ENCODE measurements around the gene PAK1IP1.

PAK1IP1 gene

DNA sequence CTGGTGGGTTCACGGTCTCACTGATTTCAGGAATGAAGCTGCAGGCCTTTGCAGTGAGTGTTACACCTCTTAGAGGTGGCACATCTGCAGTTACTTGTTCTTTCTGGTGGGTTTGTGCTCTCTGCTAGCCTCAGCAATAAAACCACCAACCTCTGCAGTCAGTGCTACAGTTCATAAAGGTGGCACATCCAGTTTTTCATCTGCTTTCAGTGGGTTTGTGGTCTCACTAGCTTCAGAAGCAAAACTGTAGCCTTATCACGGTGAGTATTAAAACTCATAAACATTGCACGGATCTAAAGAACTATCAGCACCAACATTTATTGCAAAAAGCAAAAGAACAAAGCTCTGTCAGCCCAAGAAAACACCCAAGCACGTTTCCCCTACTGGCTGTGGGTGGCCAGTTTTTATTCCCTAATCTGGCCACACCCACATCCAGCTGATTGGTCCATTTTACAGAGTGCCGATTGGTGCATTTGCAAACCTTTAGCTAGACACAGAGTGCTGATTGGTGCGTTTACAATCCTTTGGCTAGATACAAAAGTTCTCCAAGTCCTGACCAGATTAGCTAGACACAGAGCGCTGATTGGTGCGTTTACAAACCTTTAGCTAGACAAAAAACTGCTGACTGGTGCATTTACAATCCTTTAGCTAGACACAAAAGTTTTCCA is 24.7 kb downstream of the PAK1IP1 start:
- TF ChIP-seq, protein P1, sequence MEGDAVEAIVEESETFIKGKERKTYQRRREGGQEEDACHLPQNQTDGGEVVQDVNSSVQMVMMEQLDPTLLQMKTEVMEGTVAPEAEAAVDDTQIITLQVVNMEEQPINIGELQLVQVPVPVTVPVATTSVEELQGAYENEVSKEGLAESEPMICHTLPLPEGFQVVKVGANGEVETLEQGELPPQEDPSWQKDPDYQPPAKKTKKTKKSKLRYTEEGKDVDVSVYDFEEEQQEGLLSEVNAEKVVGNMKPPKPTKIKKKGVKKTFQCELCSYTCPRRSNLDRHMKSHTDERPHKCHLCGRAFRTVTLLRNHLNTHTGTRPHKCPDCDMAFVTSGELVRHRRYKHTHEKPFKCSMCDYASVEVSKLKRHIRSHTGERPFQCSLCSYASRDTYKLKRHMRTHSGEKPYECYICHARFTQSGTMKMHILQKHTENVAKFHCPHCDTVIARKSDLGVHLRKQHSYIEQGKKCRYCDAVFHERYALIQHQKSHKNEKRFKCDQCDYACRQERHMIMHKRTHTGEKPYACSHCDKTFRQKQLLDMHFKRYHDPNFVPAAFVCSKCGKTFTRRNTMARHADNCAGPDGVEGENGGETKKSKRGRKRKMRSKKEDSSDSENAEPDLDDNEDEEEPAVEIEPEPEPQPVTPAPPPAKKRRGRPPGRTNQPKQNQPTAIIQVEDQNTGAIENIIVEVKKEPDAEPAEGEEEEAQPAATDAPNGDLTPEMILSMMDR (IDR thresholded peaks at IDR 0.05): no peak

DNA sequence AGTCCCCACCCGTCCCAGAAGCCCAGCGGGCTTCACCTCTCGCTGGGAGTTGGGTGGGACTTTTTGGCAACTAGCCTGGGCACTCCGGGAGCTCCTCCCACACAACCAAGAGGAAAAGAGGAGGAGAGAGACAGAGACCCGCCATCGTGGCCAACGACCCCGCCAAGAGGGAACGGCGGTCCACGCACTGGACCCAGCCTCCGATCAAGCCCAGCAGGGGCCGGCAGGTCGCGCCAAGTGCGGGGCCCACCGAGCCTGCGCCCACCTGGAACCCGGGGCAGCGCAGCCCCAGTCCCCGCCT is 25.1 kb downstream of the PAK1IP1 start:
- TF ChIP-seq, protein P1 (IDR thresholded peaks at IDR 0.05): no peak

DNA sequence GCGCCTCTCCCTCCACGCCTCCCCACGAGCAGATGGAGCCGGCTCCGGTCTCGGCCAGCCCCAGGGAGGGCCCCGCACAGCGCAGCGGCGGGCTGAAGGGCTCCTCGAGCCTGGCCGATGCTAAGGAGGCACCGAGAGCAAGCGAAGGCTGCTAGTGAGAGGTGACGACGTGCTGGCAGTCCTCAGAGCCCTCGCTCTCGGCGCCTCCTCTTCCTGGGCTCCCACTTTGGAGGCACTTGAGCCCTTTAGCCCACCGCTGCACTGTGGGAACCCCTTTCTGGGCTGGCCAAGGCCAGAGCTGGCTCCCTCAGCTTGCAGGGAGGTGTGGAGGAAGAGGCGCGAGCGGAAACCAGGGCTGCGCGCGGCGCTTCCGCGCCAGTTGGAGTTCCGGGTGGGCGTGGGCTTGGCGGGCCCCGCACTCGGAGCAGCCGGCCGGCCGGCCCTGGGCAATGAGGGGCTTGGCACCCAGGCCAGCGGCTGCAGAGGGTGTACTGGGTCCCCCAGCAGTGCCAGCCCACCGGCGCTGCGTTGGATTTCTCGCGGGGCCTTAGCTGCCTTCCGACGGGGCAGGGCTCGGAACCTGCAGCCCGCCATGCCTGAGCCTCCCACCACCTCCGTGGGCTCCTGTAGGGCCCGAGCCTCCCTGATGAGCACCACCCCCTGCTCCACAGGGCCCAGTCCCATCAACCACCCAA is 25.6 kb downstream of the PAK1IP1 start:
- TF ChIP-seq, protein P1 (IDR thresholded peaks at IDR 0.05): no peak

DNA sequence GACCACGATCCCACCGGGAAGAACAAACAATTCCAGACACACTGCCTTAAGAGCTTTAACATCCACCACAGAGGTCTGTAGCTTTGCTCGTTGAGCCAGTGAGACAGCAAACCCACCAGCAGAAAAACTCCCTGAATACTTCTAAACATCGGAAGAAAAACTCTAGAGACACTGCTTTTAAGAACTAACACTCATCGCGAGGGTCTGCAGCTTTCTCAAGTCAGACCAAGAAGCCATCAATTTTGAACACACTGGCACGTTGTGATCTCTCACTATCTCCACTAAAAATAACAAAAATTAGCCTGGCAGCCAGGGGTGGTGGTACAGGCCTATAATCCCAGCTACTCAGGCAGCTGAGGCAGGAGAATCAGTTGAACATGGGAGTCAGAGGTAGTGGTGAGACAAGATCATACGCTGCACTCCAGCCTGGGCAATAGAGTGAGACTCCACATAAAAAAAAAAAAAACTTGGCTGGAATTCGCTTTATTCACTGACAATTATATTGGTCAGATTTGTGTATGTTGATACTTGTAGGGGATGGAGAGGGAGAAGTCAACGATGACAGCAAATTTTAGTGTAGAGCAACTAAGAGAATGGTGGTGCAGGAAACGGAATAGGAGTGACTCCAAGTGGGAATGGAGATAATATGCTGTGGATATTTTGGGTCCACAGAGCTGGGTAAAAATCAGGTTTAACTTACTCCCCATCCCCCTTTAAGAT is 27.2 kb downstream of the PAK1IP1 start:
- TF ChIP-seq, protein P1 (IDR thresholded peaks at IDR 0.05): no peak

DNA sequence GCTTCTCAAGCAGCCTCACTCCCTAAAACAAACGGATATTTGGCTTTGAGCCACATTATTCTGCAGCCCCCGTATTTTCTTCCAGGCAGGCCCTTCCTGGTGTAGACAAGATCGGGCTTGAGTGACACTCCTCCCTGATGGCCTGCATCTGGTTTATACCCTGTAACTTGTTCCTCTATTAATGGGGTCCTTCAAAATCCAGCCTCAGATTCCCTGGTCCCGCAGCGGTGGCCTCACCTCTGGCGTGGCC is 27.7 kb downstream of the PAK1IP1 start:
- TF ChIP-seq, protein P1 (IDR thresholded peaks at IDR 0.05): no peak

DNA sequence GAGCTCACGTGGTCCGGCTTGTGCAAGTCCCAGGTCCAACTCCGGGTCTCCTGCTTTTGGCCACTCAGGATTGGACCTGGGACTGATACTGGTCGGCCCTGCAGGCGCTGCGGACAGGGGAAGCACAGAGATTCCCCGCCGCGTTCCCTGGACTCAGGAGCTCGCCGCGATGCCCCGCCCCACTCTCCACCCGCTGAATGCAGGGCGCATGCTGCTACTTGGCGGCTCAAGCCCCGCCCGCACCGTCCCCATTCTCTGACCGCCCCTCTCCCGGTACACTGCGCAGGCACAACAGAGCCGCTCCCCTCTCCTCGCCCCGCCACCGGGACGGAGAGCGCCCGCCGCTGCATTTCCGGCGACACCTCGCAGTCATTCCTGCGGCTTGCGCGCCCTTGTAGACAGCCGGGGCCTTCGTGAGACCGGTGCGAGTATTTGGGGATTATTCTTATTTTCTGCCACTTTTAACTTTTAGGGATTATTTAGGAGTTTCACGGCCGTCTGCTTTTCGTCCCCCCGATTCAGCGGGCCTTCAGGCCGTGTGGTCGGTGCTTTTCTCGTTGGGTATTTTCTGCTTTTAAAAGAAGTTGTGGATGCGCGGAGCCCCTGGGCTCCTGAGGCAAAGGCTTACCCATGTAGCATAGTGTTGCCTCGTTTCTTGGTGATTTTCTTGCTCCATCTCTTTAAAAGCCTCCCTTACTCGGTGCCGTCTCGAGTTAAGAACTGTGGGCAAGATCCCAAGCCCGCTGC is 28.2 kb downstream of the PAK1IP1 start, which contains the start of gene TMEM14C:
Gene TMEM14C, plus strand, starts transcription at position 251 of the 747 bp plus-strand sequence. CDS start 1,544 bp downstream, outside the sequence.
- TF ChIP-seq, protein P1 (IDR thresholded peaks at IDR 0.05): no peak

DNA sequence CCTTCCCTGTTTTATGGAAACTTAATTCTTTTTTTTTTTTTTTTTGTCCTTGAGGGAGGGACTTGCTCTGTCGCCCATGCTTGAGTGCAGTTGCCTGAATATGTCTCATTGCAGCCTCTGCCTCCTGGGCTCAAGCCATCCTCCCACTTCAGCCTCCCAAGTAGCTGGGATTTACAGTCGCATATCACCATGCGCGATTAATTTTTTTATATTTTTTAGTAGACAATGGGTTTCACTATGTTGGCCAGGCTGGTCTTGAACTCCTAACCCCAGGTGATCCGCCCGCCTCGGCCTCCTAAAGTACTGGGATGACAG is 28.8 kb downstream of the PAK1IP1 start:
- TF ChIP-seq, protein P1 (IDR thresholded peaks at IDR 0.05): no peak
